ENCODE results near the gene ADPRHL1.

The ADPRHL1 gene

GRCh38 chr13:113422807-113423519, 30.3 kb downstream of the ADPRHL1 start:
- Histone ChIP-seq H3K27ac (no peak overlapping the region), H3K36me3 (ENCODE audit: insufficient read depth, low read length) (no peaks in the 10 kb centered on the region), H3K9ac (ENCODE audit: insufficient read length) (no peak overlapping the region), H3K4me3 (no peak overlapping the region), H3K9me3 (ENCODE audit: low read depth, low read length) (no peaks in the 10 kb centered on the region)
- TF ChIP-seq FOXP2 (optimal IDR thresholded peaks at IDR 0.05; ENCODE audit: control extremely low read depth, extremely low read length, insufficient read depth) (no peak), EZH2 (IDR thresholded peaks at IDR 0.05) (no peak), POLR2AphosphoS5 (IDR thresholded peaks at IDR 0.05; ENCODE audit: borderline replicate concordance, low read depth, low read length) (no peak)
- DNase-seq (ENCODE audit: low read depth, low spot score): no peak

GRCh38 chr13:113421673-113422270, 31.5 kb downstream of the ADPRHL1 start:
- H3K27ac ChIP-seq: peak overlapping the region; percentile 91

GRCh38 chr13:113420833-113421600, 32.3 kb downstream of the ADPRHL1 start:
- Histone ChIP-seq H3K36me3 (ENCODE audit: insufficient read depth, low read length) (no peaks in the 10 kb centered on the region), H3K9me3 (ENCODE audit: low read depth, low read length) (no peaks in the 10 kb centered on the region), H3K27ac (peak overlapping the region; percentile 91; the same call in 1 of the 2 replicates), H3K4me3 (peak overlapping the region; percentile 64), H3K9ac (ENCODE audit: insufficient read length) (no peak overlapping the region)
- TF ChIP-seq EZH2 (IDR thresholded peaks at IDR 0.05): no peak
- no peak for TF ChIP-seq POLR2AphosphoS5 (IDR thresholded peaks at IDR 0.05; ENCODE audit: borderline replicate concordance, low read depth, low read length)
- no peak for TF ChIP-seq FOXP2 (optimal IDR thresholded peaks at IDR 0.05; ENCODE audit: control extremely low read depth, extremely low read length, insufficient read depth)
- DNase-seq (ENCODE audit: low read depth, low spot score): no peak

More at GRCh38 chr13:113421673-113422270, 31.5 kb downstream of the ADPRHL1 start:
- peak overlapping the region; percentile 61 for H3K9ac ChIP-seq (ENCODE audit: insufficient read length)
- no peak for DNase-seq (ENCODE audit: low read depth, low spot score)
- no peak for TF ChIP-seq FOXP2 (optimal IDR thresholded peaks at IDR 0.05; ENCODE audit: control extremely low read depth, extremely low read length, insufficient read depth)
- TF ChIP-seq POLR2AphosphoS5 (IDR thresholded peaks at IDR 0.05; ENCODE audit: borderline replicate concordance, low read depth, low read length): no peak
- H3K4me3 ChIP-seq: peak overlapping the region; percentile 64
- H3K9me3 ChIP-seq (ENCODE audit: low read depth, low read length): no peaks in the 10 kb centered on the region
- H3K36me3 ChIP-seq (ENCODE audit: insufficient read depth, low read length): no peaks in the 10 kb centered on the region

- Histone ChIP-seq H3K36me3 (ENCODE audit: insufficient read depth, low read length) (no peaks in the 10 kb centered on the region), H3K4me3 (no peak overlapping the region), H3K9me3 (ENCODE audit: low read depth, low read length) (no peaks in the 10 kb centered on the region), H3K27ac (no peak overlapping the region), H3K9ac (ENCODE audit: insufficient read length) (no peak overlapping the region)
- DNase-seq (ENCODE audit: low read depth, low spot score): no peak
- TF ChIP-seq POLR2AphosphoS5 (IDR thresholded peaks at IDR 0.05; ENCODE audit: borderline replicate concordance, low read depth, low read length) (no peak), FOXP2 (optimal IDR thresholded peaks at IDR 0.05; ENCODE audit: control extremely low read depth, extremely low read length, insufficient read depth) (no peak), EZH2 (IDR thresholded peaks at IDR 0.05) (no peak)
These were observed 33.1 kb downstream of the ADPRHL1 start for GRCh38 chr13:113420232-113420631.

GRCh38 chr13:113419531-113420193, 33.6 kb downstream of the ADPRHL1 start:
- H3K27ac ChIP-seq: no peak overlapping the region
- H3K36me3 ChIP-seq (ENCODE audit: insufficient read depth, low read length): no peaks in the 10 kb centered on the region
- no peak overlapping the region for H3K9ac ChIP-seq (ENCODE audit: insufficient read length)
- H3K9me3 ChIP-seq (ENCODE audit: low read depth, low read length): no peaks in the 10 kb centered on the region
- H3K4me3 ChIP-seq: no peak overlapping the region
- TF ChIP-seq EZH2 (IDR thresholded peaks at IDR 0.05): no peak
- TF ChIP-seq POLR2AphosphoS5 (IDR thresholded peaks at IDR 0.05; ENCODE audit: borderline replicate concordance, low read depth, low read length): no peak
- TF ChIP-seq FOXP2 (optimal IDR thresholded peaks at IDR 0.05; ENCODE audit: control extremely low read depth, extremely low read length, insufficient read depth): no peak
- no peak for DNase-seq (ENCODE audit: low read depth, low spot score)

- Histone ChIP-seq H3K4me3 (no peak overlapping the region), H3K36me3 (ENCODE audit: insufficient read depth, low read length) (no peaks in the 10 kb centered on the region), H3K9me3 (ENCODE audit: low read depth, low read length) (no peaks in the 10 kb centered on the region), H3K27ac (no peak overlapping the region), H3K9ac (ENCODE audit: insufficient read length) (no peak overlapping the region)
- DNase-seq (ENCODE audit: low read depth, low spot score): no peak
- TF ChIP-seq FOXP2 (optimal IDR thresholded peaks at IDR 0.05; ENCODE audit: control extremely low read depth, extremely low read length, insufficient read depth) (no peak), POLR2AphosphoS5 (IDR thresholded peaks at IDR 0.05; ENCODE audit: borderline replicate concordance, low read depth, low read length) (no peak), EZH2 (IDR thresholded peaks at IDR 0.05) (no peak)
These were observed 34.6 kb downstream of the ADPRHL1 start for GRCh38 chr13:113418722-113419049.

- no peak overlapping the region for H3K4me3 ChIP-seq
- no peak overlapping the region for H3K27ac ChIP-seq
- TF ChIP-seq FOXP2 (optimal IDR thresholded peaks at IDR 0.05; ENCODE audit: control extremely low read depth, extremely low read length, insufficient read depth) (no peak), EZH2 (IDR thresholded peaks at IDR 0.05) (no peak), POLR2AphosphoS5 (IDR thresholded peaks at IDR 0.05; ENCODE audit: borderline replicate concordance, low read depth, low read length) (no peak)
- no peaks in the 10 kb centered on the region for H3K9me3 ChIP-seq (ENCODE audit: low read depth, low read length)
- no peak overlapping the region for H3K9ac ChIP-seq (ENCODE audit: insufficient read length)
- no peaks in the 10 kb centered on the region for H3K36me3 ChIP-seq (ENCODE audit: insufficient read depth, low read length)
- DNase-seq (ENCODE audit: low read depth, low spot score): no peak
These were observed 35.2 kb downstream of the ADPRHL1 start for GRCh38 chr13:113417836-113418721.

All from SK-N-MC (cell line).